GDM1 (cell line): ENCODE measurements around the gene PCP2.

Experiments used
- DNase-seq: peaks from one replicate; lab custom pipeline; 2025; lab: John Stamatoyannopoulos, UW

PCP2 gene

DNA sequence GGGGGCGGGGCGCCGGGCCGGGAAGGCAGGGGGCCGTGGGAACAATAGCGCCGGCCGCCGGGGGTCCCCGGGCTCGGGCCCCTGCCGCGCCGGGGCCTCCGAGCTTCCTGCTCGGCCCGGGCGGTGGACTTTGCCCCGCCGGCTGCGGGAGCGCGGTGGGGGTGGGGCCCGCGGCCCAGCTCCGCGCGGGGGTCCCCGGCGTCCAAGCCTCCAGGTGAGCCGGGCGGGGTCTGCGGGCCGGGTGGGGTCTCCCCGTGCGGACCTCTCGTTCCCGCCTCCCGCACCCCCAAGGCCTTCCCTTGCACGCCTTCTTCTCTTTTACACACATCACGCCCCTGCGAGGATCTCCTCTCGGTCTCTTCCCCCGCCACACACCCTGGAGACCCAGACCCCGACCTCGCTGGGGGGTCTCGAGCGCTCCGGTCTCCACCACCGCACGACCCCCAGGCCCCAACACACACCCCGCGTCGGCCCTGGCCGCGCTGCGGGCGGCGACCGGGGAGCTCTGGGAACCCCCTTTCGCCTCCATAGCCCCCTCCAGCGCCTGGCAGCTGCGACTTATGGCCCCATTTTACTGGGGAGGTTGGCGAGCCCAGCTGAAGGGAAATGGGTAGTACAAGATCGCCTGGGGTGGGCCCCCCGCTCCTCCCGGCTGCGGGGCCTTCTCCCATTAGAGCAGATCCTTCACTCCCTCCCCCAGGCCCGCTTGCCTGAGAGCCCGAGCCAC lies 37.1 kb downstream of the PCP2 start:
- no peak for DNase-seq

- no peak for DNase-seq
Measured at GRCh38 chr19:7595466-7596133, 37.9 kb downstream of the PCP2 start, which contains the start of gene CAMSAP3. CAMSAP3 (plus strand) TSS chr19:7595863; CDS start chr19:7596003, 140 bp downstream.

- no peak for DNase-seq
Measured at GRCh38 chr19:7590256-7590655, 43.3 kb downstream of the PCP2 start.

DNA sequence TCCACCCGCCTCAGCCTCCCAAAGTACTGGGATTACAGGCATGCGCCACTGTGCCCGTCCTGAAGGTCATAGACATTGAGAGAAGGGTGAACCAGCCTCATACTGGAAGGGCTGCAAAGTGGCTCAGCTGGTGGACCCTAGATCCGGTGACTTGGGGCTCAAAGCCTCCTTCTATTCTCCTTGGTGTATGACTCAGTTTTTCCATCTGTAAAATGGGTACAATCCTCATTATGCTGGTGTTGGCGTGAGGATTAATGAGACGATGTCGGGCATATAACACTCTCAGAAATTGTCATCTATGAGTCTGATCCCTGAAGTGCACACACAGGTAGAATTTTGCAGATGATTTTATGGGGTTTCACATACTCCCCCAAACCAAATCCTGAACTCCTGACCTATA lies 43.7 kb downstream of the PCP2 start:
- DNase-seq: no peak

DNA sequence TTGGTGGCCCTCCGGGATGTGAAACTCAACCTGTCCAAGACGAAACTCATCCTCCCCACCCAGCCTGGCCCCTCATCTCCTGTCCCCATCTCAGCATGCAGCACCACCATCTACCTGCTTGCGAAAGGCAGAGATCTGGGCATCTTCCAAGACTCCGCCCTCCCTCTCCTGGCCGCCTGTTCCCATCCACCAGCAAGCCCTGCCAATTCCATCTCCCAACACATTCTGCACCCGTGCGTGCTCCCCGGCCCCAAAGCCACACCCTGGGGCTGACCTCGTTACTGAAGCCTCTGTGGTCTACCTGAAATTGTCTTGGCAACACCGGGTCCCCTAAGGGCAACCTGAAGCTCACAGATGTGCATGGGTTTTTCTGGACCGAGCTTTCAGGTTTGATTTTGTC lies 51.1 kb downstream of the PCP2 start:
- DNase-seq: no peak
